ENCODE results near the gene RNF213. TPM values are rescaled to one million over a fixed set of nuclear protein-coding genes. Genes with fewer than 3 reads are reported as not detected.
A peak's percentile ranks its signal among the peaks of the same experiment; 100 is the strongest.

RNF213 gene
- total RNA-seq, 1 donor from 2014 or later: 120 TPM

DNA sequence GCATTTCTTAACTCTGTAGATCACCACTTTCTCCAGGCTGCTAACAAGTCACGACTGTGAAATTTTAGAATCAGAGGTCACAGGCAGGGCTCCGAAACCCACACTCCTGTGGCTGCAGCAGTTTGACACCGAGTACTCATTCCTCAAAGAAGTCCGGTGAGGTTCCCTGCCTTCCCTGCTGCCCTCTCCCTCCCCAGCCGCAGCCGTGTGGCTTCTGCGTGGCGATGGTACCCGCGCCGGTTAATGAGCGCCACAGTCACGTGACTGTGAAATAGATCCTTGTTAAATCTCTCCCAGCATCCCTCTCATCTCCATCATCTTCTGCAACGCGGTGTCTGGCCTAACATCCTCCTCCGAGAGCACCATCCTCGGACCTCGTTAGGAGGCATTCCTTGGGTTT lies 89.1 kb downstream of the RNF213 start:
- H3K9me3 Mint-ChIP-seq (ENCODE audit: unreplicated experiment): peaks cover 3% of the 10 kb centered on the region

DNA sequence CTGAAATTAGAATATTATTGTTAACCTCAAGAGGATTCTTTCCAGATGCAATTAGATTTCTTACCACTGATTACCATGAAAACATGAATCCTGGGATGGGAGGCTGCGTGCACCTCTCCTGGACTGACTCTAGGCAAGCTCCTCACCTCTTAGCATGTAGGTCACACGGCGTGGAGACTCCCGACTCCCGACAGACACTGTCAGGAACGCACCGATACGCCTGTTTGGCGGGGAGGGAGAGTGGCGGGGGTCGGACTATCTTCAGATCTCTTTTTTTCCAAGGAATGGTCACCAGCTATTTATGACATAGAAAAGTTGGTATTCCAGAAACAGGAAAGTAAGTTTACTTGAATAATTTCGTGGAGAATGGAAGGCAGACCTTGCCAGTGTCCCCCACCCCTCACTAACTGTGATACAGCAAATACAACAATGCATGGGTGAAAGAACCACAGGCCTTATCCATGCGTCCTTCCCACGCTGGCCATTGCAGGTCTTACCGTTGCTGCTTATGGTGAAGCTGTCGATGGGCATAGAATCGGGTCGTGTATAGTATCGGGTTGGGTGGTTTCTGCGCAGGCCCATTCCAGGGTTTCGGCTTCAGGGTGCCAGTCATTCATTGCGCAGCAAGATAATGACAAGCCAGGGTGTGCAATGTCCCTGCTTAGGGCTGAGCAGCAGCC lies 91.7 kb downstream of the RNF213 start:
- no peak for DNase-seq (ENCODE audit: low read depth)
- no peak overlapping the region for H3K4me2 ChIP-seq (ENCODE audit: low read length)
- Mint-ChIP-seq H3K4me3 (ENCODE audit: unreplicated experiment) (no peak overlapping the region), H3K36me3 (ENCODE audit: low read depth, unreplicated experiment) (peaks cover 36% of the 10 kb centered on the region), H3K27ac (ENCODE audit: unreplicated experiment) (no peak overlapping the region), H3K27me3 (ENCODE audit: low read depth, unreplicated experiment) (no peaks in the 10 kb centered on the region), H3K4me1 (ENCODE audit: low read depth, unreplicated experiment) (peaks cover 8% of the 10 kb centered on the region), H3K9me3 (ENCODE audit: unreplicated experiment) (peaks cover 3% of the 10 kb centered on the region)
- H4K20me1 ChIP-seq (ENCODE audit: insufficient read depth, low read length): peaks cover 5% of the 10 kb centered on the region
- no peak for FAIRE-seq
- no peaks in the 10 kb centered on the region for H3K27me3 ChIP-seq (ENCODE audit: insufficient read depth, low read length)
- H3K27ac ChIP-seq (ENCODE audit: low read depth, low read length): no peak overlapping the region
- H3K9me3 ChIP-seq (ENCODE audit: insufficient read depth, low read depth, low read length): no peaks in the 10 kb centered on the region
- H3K79me2 ChIP-seq (ENCODE audit: insufficient read depth, low read length): no peaks in the 10 kb centered on the region
- H3K9ac ChIP-seq (ENCODE audit: low read length): no peak overlapping the region
- TF ChIP-seq EZH2 (IDR thresholded peaks at IDR 0.05; ENCODE audit: insufficient read depth, low read length): no peak
- TF ChIP-seq, protein P1, sequence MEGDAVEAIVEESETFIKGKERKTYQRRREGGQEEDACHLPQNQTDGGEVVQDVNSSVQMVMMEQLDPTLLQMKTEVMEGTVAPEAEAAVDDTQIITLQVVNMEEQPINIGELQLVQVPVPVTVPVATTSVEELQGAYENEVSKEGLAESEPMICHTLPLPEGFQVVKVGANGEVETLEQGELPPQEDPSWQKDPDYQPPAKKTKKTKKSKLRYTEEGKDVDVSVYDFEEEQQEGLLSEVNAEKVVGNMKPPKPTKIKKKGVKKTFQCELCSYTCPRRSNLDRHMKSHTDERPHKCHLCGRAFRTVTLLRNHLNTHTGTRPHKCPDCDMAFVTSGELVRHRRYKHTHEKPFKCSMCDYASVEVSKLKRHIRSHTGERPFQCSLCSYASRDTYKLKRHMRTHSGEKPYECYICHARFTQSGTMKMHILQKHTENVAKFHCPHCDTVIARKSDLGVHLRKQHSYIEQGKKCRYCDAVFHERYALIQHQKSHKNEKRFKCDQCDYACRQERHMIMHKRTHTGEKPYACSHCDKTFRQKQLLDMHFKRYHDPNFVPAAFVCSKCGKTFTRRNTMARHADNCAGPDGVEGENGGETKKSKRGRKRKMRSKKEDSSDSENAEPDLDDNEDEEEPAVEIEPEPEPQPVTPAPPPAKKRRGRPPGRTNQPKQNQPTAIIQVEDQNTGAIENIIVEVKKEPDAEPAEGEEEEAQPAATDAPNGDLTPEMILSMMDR (IDR thresholded peaks at IDR 0.05; ENCODE audit: insufficient read depth, low read depth, low read length): no peak
- peaks cover 19% of the 10 kb centered on the region for H3K36me3 ChIP-seq (ENCODE audit: insufficient read depth, low read length)
- no peaks in the 10 kb centered on the region for H3K4me1 ChIP-seq (ENCODE audit: insufficient read depth, low read length)
- H2AFZ ChIP-seq (ENCODE audit: low read depth, low read length): no peak overlapping the region
- H3K4me3 ChIP-seq (ENCODE audit: insufficient read depth, low read depth, low read length): no peak overlapping the region

More for the DNA sequence above, 89.1 kb downstream of the RNF213 start:
- TF ChIP-seq, protein P1 (IDR thresholded peaks at IDR 0.05; ENCODE audit: insufficient read depth, low read depth, low read length): no peak
- TF ChIP-seq EZH2 (IDR thresholded peaks at IDR 0.05; ENCODE audit: insufficient read depth, low read length): no peak
- Histone ChIP-seq H3K79me2 (ENCODE audit: insufficient read depth, low read length) (no peaks in the 10 kb centered on the region), H3K9ac (ENCODE audit: low read length) (no peak overlapping the region), H4K20me1 (ENCODE audit: insufficient read depth, low read length) (peaks cover 5% of the 10 kb centered on the region), H3K27ac (ENCODE audit: low read depth, low read length) (no peak overlapping the region), H3K27me3 (ENCODE audit: insufficient read depth, low read length) (no peaks in the 10 kb centered on the region), H3K4me1 (ENCODE audit: insufficient read depth, low read length) (no peaks in the 10 kb centered on the region), H3K4me2 (ENCODE audit: low read length) (no peak overlapping the region), H3K4me3 (ENCODE audit: insufficient read depth, low read depth, low read length) (no peak overlapping the region), H2AFZ (ENCODE audit: low read depth, low read length) (no peak overlapping the region), H3K9me3 (ENCODE audit: insufficient read depth, low read depth, low read length) (no peaks in the 10 kb centered on the region), H3K36me3 (ENCODE audit: insufficient read depth, low read length) (peaks cover 36% of the 10 kb centered on the region)
- Mint-ChIP-seq H3K27ac (ENCODE audit: unreplicated experiment) (peak overlapping the region; percentile 58), H3K4me3 (ENCODE audit: unreplicated experiment) (no peak overlapping the region), H3K4me1 (ENCODE audit: low read depth, unreplicated experiment) (peaks cover 8% of the 10 kb centered on the region), H3K27me3 (ENCODE audit: low read depth, unreplicated experiment) (no peaks in the 10 kb centered on the region), H3K36me3 (ENCODE audit: low read depth, unreplicated experiment) (peaks cover 57% of the 10 kb centered on the region)
- no peak for FAIRE-seq
- DNase-seq (ENCODE audit: low read depth): no peak

DNA sequence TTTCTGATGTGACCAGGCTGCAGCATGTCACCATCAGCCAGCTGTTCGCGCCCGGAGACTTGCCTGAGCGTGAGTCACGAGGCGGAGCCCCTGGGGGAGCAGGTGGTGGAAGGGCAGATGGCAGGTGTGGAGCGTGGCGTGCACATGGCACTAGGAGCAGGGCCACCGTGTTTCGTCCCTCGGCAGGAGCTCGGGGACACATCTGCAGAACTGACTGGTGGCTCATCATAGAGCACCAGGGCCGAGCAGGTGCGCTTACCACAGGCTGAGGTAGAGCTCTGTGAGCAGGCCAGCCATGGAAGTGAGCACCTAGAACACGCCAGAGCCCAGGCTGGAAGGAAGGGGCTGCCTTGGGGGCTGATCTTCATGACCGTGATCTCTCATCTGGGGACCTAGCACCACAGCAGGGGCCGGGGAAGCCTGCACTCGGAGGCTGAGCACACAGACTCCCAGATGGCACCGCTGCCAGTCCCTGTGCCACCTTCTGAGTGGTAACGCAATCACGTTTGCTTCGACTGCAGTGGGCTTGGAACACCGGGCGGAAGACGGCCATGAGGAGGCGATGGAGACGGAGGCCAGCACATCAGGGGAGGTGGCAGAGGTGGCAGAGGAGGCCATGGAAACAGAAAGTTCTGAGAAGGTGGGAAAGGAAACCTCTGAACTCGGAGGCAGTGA lies 92.5 kb downstream of the RNF213 start:
- peaks cover 17% of the 10 kb centered on the region for H3K36me3 ChIP-seq (ENCODE audit: insufficient read depth, low read length)
- H3K27ac Mint-ChIP-seq (ENCODE audit: unreplicated experiment): no peak overlapping the region

More for the DNA sequence above, 92.5 kb downstream of the RNF213 start:
- Histone ChIP-seq H3K4me2 (ENCODE audit: low read length) (no peak overlapping the region), H3K9me3 (ENCODE audit: insufficient read depth, low read depth, low read length) (no peaks in the 10 kb centered on the region), H3K9ac (ENCODE audit: low read length) (no peak overlapping the region), H3K4me1 (ENCODE audit: insufficient read depth, low read length) (no peaks in the 10 kb centered on the region), H3K4me3 (ENCODE audit: insufficient read depth, low read depth, low read length) (no peak overlapping the region), H3K27me3 (ENCODE audit: insufficient read depth, low read length) (no peaks in the 10 kb centered on the region), H4K20me1 (ENCODE audit: insufficient read depth, low read length) (peaks cover 5% of the 10 kb centered on the region), H2AFZ (ENCODE audit: low read depth, low read length) (no peak overlapping the region), H3K79me2 (ENCODE audit: insufficient read depth, low read length) (no peaks in the 10 kb centered on the region), H3K27ac (ENCODE audit: low read depth, low read length) (no peak overlapping the region)
- H3K27me3 Mint-ChIP-seq (ENCODE audit: low read depth, unreplicated experiment): no peaks in the 10 kb centered on the region
- no peak for DNase-seq (ENCODE audit: low read depth)
- TF ChIP-seq EZH2 (IDR thresholded peaks at IDR 0.05; ENCODE audit: insufficient read depth, low read length): no peak
- TF ChIP-seq, protein P1 (IDR thresholded peaks at IDR 0.05; ENCODE audit: insufficient read depth, low read depth, low read length): no peak
- H3K4me3 Mint-ChIP-seq (ENCODE audit: unreplicated experiment): no peak overlapping the region
- H3K4me1 Mint-ChIP-seq (ENCODE audit: low read depth, unreplicated experiment): peaks cover 8% of the 10 kb centered on the region
- FAIRE-seq: no peak
- H3K9me3 Mint-ChIP-seq (ENCODE audit: unreplicated experiment): no peaks in the 10 kb centered on the region
- H3K36me3 Mint-ChIP-seq (ENCODE audit: low read depth, unreplicated experiment): peaks cover 34% of the 10 kb centered on the region
